Activated CD4-positive, alpha-beta memory T cell treated with anti-CD3 and anti-CD28 coated beads for 36 hours (primary cell): Measurements from ENCODE around the gene BRI3. TPM values are rescaled to one million over a fixed set of nuclear protein-coding genes. Genes with fewer than 3 reads are reported as not detected.
A peak's percentile ranks its signal among the peaks of the same experiment; 100 is the strongest.

Source experiments
- CTCF ChIA-PET: fragments of 350-600 bp; sonication (Branson Sonifier 250); formaldehyde crosslinking; loops from one replicate; lab custom pipeline; 2021; ENCODE audit warnings: antibody characterized with exemption, inconsistent platforms; lab: Charles Lee
- POLR2A ChIA-PET: fragments of 350-600 bp; sonication (Branson Sonifier 250); formaldehyde crosslinking; loops from one replicate; lab custom pipeline; 2021; ENCODE audit warnings: antibody characterized with exemption; lab: Charles Lee
- DNase-seq: peaks from one replicate; pipeline ENCODE4 v3.0.0-alpha.2; 2020
- H3K27ac Mint-ChIP-seq: one replicate; pipeline ENCODE4 v1.8.0; 2021; ENCODE audit warnings: mixed read lengths
- H3K27me3 Mint-ChIP-seq: one replicate; pipeline ENCODE4 v1.8.0; 2021; ENCODE audit warnings: mixed read lengths
- H3K36me3 Mint-ChIP-seq: one replicate; pipeline ENCODE4 v1.8.0; 2021; ENCODE audit warnings: mixed read lengths
- H3K4me1 Mint-ChIP-seq: one replicate; pipeline ENCODE4 v1.8.0; 2021; ENCODE audit warnings: low read depth, mixed read lengths
- H3K4me3 Mint-ChIP-seq: one replicate; pipeline ENCODE4 v1.8.0; 2021; ENCODE audit warnings: mild to moderate bottlenecking, mixed read lengths
- H3K9me3 Mint-ChIP-seq: one replicate; pipeline ENCODE4 v1.8.0; 2021; ENCODE audit warnings: mixed read lengths
- intact Hi-C: fragments of 100-400 bp; cut with micrococcal nuclease; formaldehyde crosslinking; loops from one replicate; pipeline ENCODE4 v1.15.1; 2023
- total RNA-seq, 2 experiments: library from RNA; stranded (reverse); gene quantifications; one replicate each; pipeline ENCODE4 v1.2.3, GENCODE V29; 2021

The BRI3 gene
- total RNA-seq, 2 experiments from 2014 or later: 52.0 to 52.9 TPM

DNA sequence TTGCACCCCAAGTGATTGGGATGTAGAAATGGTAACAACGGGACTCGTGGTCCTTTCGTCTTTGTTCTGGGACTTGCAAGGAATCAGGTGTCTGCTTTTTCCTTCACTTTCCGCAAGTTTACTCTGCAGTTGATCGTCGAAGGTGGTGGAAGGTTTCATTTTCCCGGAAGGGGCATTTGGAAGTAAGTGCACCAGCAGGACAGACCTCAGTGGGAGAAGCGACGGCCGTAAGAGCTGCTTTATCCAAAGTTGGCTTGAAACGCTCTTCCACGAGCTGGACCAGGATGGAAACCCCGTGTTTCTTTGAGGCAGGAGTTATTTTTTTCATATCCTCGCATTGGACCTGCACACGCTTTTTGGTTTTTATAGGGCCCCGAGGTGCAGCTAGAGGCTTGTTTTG lies 1.2 kb downstream of the BRI3 start:
- POLR2A ChIA-PET: no interaction called here
- CTCF ChIA-PET: interaction anchor here (1.2 kb wide), 1 partner anchor 19 kb away, joined by 3 read pairs; no protein-coding TSS in a partner anchor
- Mint-ChIP-seq H3K4me3 (peak overlapping the region; percentile 79), H3K9me3 (no peaks in the 10 kb centered on the region), H3K27me3 (no peaks in the 10 kb centered on the region), H3K36me3 (peaks cover 2% of the 10 kb centered on the region), H3K4me1 (peaks cover 32% of the 10 kb centered on the region), H3K27ac (no peak overlapping the region)
- intact Hi-C loops: loop anchor here (5.0 kb wide), 1 partner anchor 135 kb away; no protein-coding TSS in a partner anchor
- DNase-seq: no peak

DNA sequence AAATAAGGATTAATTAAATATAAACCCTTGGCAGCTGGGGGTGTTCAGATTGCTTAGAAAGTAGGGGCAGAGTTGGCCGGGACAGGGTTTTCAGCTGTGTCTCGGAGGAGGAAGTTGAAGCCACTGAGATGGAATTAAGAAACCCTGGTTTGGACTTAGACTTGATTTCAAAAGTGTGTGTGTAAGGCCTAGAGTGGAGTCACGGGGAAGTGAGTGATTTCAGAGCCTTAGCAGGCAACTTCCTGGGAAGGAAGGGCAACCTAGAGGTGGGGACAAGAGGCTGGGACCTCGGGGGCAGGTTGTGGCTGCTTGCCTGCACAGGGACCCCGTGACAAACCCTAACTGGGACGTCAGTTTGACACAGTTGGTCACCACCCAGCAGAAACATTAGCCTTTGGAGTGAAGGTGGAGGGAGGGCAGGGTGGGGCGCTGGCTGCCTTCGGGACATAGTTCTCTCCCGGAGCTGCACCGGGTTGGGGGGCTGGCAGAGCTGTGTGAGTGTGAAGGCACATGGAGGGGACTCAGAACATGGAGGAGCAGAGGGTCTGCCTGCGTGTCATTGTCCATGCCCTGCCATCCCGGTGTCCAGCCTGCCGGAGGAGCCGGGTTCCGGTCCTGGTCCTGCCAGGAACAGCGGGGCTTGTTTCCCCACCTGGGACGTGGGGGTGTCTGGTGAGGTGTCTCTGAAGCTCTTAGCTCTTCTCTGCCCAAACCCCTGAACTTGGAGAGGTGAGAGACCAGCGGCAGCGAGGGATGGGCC lies 1.8 kb downstream of the BRI3 start:
- ChIA-PET POLR2A (no interaction called here), CTCF (no interaction called here)
- Mint-ChIP-seq H3K4me3 (peak overlapping the region; percentile 79), H3K27ac (no peak overlapping the region), H3K36me3 (peaks cover 2% of the 10 kb centered on the region), H3K9me3 (no peaks in the 10 kb centered on the region), H3K27me3 (no peaks in the 10 kb centered on the region), H3K4me1 (peaks cover 32% of the 10 kb centered on the region)
- no peak for DNase-seq
- intact Hi-C loops: loop anchor here (5.0 kb wide), 1 partner anchor 134 kb away; no protein-coding TSS in a partner anchor

DNA sequence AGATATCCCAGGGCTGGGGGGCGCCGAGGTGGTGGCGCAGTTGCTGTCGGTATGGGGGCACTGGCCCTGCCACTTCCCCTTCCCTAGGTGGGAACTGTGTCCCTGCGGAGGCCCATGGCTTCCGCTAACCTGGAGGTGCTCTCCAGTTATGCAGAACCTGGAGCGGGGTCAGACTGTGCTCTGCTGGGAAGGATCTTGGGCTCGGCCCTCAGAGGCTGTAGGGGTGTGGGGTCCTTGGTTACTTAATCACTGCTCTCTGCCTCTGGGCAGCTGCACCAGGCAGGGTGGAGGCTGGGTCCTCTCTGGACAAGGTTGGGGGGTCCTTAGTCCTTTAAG lies 2.4 kb downstream of the BRI3 start:
- H3K36me3 Mint-ChIP-seq: peaks cover 2% of the 10 kb centered on the region
- POLR2A ChIA-PET: no interaction called here
- no peak overlapping the region for H3K4me3 Mint-ChIP-seq

DNA sequence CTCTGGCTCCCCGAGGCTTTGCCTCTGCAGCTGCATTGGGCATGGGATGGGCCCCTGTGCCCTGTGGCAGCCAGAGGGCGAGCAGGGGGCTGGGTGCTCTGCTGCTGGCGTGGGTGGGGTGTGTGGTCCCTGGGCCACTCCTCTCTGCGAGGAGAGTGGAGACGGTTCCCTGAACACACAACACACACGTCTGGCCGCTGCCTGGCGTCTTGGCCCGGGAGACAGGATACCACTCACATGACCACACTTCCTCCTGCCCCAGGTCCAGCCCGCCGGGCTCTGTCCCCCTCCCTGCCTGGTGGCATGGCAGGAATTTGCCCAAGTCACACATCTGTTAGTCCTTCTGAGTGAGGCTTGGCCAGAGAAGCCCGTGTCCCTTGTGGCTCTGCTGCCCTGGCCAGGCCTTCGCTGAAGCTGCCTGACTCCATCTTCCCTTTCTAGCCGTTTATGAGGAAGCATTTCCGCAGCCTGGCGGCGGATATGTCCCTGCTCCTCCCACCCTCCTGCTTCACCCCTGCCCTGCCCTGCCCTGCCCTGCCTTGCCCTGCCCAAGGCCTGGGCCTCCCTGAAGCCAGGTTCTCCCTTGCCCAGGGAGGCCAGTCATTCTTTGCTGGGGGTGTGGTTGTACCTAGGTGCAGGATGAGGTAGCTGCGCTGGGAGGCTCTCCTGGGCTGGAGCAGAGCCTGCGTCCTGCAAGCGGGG lies 3.0 kb downstream of the BRI3 start:
- intact Hi-C loops: loop anchor here (5.0 kb wide), 1 partner anchor 133 kb away; no protein-coding TSS in a partner anchor
- Mint-ChIP-seq H3K27me3 (no peaks in the 10 kb centered on the region), H3K4me3 (no peak overlapping the region), H3K4me1 (peaks cover 32% of the 10 kb centered on the region), H3K27ac (no peak overlapping the region), H3K36me3 (peaks cover 2% of the 10 kb centered on the region), H3K9me3 (no peaks in the 10 kb centered on the region)
- POLR2A ChIA-PET: no interaction called here
- CTCF ChIA-PET: no interaction called here
- DNase-seq: no peak

More for the DNA sequence above, 2.4 kb downstream of the BRI3 start:
- no peaks in the 10 kb centered on the region for H3K9me3 Mint-ChIP-seq
- no peak overlapping the region for H3K27ac Mint-ChIP-seq
- H3K4me1 Mint-ChIP-seq: peaks cover 32% of the 10 kb centered on the region
- intact Hi-C loops: loop anchor here (5.0 kb wide), 1 partner anchor 133 kb away; no protein-coding TSS in a partner anchor
- H3K27me3 Mint-ChIP-seq: no peaks in the 10 kb centered on the region
- DNase-seq: no peak
- CTCF ChIA-PET: no interaction called here

DNA sequence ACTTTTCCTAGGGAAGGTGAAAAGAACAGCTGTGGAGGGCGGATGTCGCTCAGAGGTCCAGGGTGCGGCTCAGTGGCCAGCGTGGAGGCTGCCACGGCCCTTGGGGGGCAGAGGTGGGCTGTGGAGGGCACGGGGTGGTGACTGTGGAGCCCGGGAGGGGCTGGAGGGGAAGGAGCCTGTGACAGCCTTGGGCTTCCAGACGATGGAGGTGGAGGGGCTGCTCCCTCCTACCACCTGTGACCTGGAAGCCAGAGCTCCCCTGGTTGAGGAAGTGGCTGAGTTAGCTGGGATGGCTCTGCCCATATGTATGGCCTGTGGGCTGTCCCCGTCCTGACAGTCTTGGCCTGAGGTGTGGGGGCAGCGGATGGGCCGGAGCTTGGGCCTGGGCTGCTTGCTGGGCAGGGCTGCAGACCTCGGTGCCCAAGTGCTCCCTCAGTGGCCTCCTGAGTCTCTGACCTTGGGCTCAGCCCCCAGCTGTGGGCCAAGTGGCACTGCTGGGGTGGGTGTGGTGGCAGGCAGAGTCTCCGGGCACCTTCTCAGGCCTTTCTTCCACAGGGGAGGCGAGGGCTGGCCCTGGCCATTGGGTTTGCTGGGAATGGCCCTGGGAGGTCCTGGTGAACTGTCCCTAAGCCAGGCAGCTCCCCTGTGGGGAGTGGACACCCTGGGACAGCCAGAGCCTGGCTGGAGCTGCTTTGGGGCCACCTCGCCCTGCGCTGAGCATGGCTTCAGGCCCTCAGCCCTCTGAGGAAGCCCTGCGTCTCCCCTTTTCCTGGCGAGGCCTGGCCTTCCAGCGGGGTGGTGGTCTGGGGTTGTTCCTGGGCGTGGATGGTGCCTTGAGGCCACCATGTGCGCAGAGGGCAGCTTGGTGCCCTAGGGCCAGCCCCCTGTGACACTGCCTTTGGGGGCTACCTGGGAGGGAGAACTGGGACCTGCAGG lies 3.9 kb downstream of the BRI3 start:
- Mint-ChIP-seq H3K9me3 (no peaks in the 10 kb centered on the region), H3K4me3 (no peak overlapping the region), H3K27me3 (no peaks in the 10 kb centered on the region), H3K27ac (no peak overlapping the region), H3K36me3 (peaks cover 2% of the 10 kb centered on the region), H3K4me1 (peaks cover 32% of the 10 kb centered on the region)
- CTCF ChIA-PET: no interaction called here
- no peak for DNase-seq
- intact Hi-C loops: no loop called here
- POLR2A ChIA-PET: no interaction called here

DNA sequence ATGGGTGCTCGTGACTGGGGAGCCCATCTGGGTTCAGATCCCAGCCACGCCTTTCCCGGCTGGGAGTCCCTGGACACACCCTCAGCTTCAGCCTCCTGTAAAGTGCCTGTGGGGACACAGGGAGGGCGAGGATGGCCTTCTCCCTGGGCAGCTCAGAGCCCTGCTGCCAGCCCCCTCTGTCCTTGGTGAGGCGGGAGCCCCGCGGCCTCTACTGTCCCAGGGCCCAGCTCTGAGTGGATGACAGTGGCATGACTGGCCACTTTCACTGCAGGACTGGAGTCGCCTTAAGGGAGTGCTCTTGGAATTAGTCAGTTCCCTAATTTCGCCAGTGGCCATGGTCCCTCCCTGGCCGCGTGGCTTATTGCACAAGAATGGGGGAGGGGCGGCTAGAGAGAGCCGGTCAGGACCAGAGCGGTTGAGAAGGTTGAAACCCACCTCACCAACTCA lies 4.6 kb downstream of the BRI3 start:
- intact Hi-C loops: no loop called here
- POLR2A ChIA-PET: no interaction called here
- Mint-ChIP-seq H3K27me3 (no peaks in the 10 kb centered on the region), H3K36me3 (peaks cover 2% of the 10 kb centered on the region), H3K4me1 (peaks cover 30% of the 10 kb centered on the region), H3K9me3 (no peaks in the 10 kb centered on the region), H3K27ac (no peak overlapping the region), H3K4me3 (no peak overlapping the region)
- no peak for DNase-seq
- CTCF ChIA-PET: no interaction called here

DNA sequence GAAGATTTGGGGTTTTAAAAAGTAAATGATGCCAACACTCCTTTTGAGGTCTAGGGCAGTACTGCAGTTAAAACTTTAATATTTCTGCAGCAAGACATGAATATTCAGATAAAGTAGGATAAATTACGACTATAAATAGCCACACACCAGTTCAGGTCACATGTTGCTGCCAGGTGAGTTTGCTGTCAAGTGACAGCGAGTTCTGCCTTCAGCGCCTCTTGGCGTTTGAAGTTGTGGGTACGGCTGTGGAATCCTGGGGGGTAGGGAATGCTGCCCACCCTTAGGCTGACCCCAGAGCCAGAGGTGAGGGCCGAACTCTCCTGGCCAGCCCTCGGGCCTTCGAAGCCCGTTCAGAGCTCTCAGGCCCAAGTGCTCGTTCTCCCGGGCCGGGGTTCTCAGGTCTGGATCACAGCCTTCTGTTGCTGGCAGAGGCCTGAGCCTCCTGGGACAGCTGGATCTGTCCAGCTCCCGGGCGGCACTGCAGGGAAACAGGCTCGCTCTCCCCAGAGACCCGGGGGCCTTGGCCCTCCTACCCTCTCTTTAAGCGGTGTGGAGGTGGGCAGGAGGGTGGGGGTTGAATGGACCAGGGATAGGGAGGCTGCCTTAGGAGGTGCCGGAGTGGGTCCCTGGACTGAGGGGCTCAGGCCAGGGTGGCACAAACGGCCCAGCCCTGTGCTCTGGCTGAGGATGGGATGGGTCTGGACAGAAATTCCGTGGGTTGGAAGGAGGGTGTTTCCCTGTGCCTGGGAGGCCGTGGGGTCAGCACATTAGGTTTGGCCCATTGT lies 5.4 kb downstream of the BRI3 start:
- Mint-ChIP-seq H3K27ac (no peak overlapping the region), H3K4me3 (no peak overlapping the region), H3K9me3 (no peaks in the 10 kb centered on the region), H3K4me1 (peaks cover 30% of the 10 kb centered on the region), H3K36me3 (peaks cover 2% of the 10 kb centered on the region), H3K27me3 (no peaks in the 10 kb centered on the region)
- DNase-seq: no peak
- intact Hi-C loops: no loop called here
- ChIA-PET POLR2A (no interaction called here), CTCF (no interaction called here)

DNA sequence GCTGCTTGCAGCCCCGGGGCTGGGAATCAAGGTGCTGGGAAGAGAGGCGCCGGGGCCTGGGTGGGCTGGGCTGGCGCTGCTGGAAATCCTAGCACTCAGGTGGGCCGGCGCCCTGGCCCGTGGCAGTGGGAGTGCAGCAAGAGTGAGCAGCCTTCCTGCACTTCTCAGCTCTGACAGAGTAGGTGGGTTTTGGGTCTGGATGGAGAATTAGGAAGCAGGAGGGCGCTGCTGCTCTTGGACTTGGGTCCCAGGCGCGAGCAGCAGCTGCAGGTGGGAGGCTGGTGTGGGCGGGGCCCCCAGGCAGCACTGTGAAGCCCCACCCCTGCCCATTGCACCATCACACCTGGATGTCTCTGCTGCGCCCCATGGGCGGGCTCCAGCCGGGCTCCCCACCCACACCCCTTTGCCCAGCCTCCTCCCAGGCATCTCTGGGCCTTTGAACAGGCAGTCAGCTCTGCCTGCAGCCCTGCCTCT lies 6.0 kb downstream of the BRI3 start:
- Mint-ChIP-seq H3K27ac (no peak overlapping the region), H3K36me3 (peaks cover 4% of the 10 kb centered on the region), H3K4me1 (peaks cover 27% of the 10 kb centered on the region), H3K9me3 (no peaks in the 10 kb centered on the region), H3K27me3 (no peaks in the 10 kb centered on the region), H3K4me3 (no peak overlapping the region)
- ChIA-PET CTCF (no interaction called here), POLR2A (no interaction called here)
- intact Hi-C loops: no loop called here
- no peak for DNase-seq

DNA sequence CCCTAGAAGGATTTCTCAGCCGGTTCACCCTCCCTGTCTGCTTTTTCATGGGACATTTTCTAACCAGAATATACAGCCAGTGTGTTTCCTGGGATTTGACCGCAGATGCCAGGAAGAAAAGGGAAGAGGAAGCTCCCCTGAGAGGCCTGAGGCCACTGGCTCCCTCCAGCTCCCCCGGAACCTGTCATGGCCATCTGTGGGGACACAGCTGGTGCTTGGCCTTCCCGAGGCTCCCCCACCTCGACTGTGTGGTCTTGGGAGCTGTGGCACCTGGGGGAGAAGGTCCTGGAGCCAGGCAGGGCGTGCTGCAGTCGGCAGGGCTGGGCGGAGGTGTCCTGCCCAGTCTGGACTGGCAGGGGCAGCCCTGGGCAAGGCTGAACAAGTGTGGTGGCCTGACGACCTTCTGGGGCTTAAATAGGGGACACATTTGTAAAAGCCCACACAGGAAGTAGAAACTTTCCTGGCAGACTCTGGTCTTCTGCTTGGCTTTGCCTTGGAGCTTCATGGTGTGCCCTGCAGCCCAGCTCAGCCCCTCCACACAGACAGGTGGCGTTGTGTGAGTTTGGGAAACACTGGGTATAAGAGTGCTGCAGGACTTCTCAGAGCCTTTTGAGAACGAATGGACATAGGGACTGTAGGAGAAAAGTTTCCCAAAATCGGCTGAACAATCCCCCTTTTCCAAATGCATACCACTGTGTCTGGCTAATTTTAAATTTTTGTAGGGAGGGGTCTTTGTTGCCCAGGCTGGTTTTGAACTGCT lies 6.8 kb downstream of the BRI3 start:
- Mint-ChIP-seq H3K27ac (no peak overlapping the region), H3K27me3 (no peaks in the 10 kb centered on the region), H3K9me3 (no peaks in the 10 kb centered on the region), H3K4me3 (no peak overlapping the region), H3K36me3 (peaks cover 2% of the 10 kb centered on the region), H3K4me1 (peaks cover 20% of the 10 kb centered on the region)
- intact Hi-C loops: no loop called here
- no peak for DNase-seq
- POLR2A ChIA-PET: no interaction called here
- CTCF ChIA-PET: no interaction called here

DNA sequence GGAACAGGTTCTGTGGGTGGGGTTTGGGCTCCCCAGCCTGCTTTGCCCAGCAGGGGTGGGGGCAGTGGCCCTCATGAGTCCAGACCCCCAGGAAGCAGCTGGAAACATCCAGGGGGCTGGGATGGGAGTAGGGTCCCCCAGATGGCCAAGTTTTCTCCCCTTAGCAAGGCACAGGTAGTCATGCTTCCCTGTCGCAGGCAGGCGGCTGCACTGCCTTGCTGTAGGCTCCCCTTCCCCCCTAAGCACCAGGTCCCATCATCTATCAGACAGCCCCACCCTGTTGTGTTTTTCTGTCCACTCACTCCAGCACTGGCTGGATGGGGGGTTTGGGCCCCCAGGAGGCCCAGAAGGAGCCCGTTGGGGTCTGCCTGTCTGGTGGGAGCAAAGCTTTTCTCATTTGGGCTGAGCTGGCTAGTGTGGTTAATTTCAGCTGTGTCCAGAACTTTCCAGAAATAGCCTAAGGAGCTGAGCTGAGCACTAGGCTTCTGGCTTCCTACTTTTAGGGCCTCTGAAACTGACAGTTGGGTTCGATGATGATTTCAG lies 7.9 kb downstream of the BRI3 start:
- H3K4me3 Mint-ChIP-seq: no peak overlapping the region
- intact Hi-C loops: no loop called here
- POLR2A ChIA-PET: no interaction called here

DNA sequence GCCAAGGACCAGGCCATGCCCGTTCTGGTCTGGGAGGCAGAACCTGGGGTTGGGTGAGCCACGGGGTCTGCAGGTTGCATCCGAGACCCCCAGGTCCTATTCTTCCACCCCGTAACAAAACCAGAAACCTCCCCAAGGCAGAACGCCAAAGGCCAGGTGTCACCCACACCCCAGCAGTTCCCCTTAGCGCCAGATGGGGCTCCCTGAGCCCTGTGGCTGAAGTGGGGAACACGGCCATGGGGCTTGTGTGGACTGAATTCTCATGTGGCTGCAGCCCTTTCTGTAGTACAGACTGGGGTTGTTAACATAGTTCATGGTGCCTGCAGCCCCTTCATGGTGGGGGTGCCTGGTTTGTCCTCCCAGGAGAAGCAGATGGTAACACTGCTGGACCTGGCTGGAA lies 10.2 kb downstream of the BRI3 start:
- H3K4me3 Mint-ChIP-seq: no peak overlapping the region
- CTCF ChIA-PET: no interaction called here
- peaks cover 2% of the 10 kb centered on the region for H3K36me3 Mint-ChIP-seq
- no peak overlapping the region for H3K27ac Mint-ChIP-seq
- no peaks in the 10 kb centered on the region for H3K4me1 Mint-ChIP-seq
- H3K27me3 Mint-ChIP-seq: no peaks in the 10 kb centered on the region
- no peak for DNase-seq
- POLR2A ChIA-PET: no interaction called here
- intact Hi-C loops: no loop called here
- H3K9me3 Mint-ChIP-seq: no peaks in the 10 kb centered on the region

More for the DNA sequence above, 7.9 kb downstream of the BRI3 start:
- DNase-seq: no peak
- CTCF ChIA-PET: no interaction called here
- no peaks in the 10 kb centered on the region for H3K27me3 Mint-ChIP-seq
- H3K9me3 Mint-ChIP-seq: no peaks in the 10 kb centered on the region
- H3K27ac Mint-ChIP-seq: no peak overlapping the region
- peaks cover 2% of the 10 kb centered on the region for H3K36me3 Mint-ChIP-seq
- peaks cover 8% of the 10 kb centered on the region for H3K4me1 Mint-ChIP-seq
